ENCODE measurements around the gene PRKRIP1. TPM values are rescaled to one million over a fixed set of nuclear protein-coding genes. Genes with fewer than 3 reads are reported as not detected.

Gene PRKRIP1
- total RNA-seq, 4 donors from 2014 or later, result 16.1 to 36.6 (median 25.4) TPM

- H3K27me3 ChIP-seq, result no peaks in the 10 kb centered on the region
- no peak for DNase-seq
- H3K4me1 ChIP-seq, result no peaks in the 10 kb centered on the region
- H3K36me3 ChIP-seq, result no peaks in the 10 kb centered on the region
- intact Hi-C loops (cut with DNase I; ENCODE audit: low total_unique reads), result no loop called here
- H3K4me3 ChIP-seq, result no peak overlapping the region
- no peak for TF ChIP-seq POLR2A (IDR thresholded peaks at IDR 0.05)
- TF ChIP-seq CTCF (IDR thresholded peaks at IDR 0.05), result no peak
- no peaks in the 10 kb centered on the region for H3K9me3 ChIP-seq
- H3K27ac ChIP-seq, result no peak overlapping the region
These were observed 25.6 kb downstream of the PRKRIP1 start for GRCh38 chr7:102421706-102422240.

- intact Hi-C loops (cut with DNase I; ENCODE audit: low total_unique reads), result no loop called here
- DNase-seq, result no peak
- Histone ChIP-seq H3K36me3 (no peaks in the 10 kb centered on the region), H3K9me3 (no peaks in the 10 kb centered on the region), H3K27me3 (no peaks in the 10 kb centered on the region), H3K27ac (no peak overlapping the region), H3K4me3 (no peak overlapping the region), H3K4me1 (no peaks in the 10 kb centered on the region)
- TF ChIP-seq POLR2A (IDR thresholded peaks at IDR 0.05), result no peak
- TF ChIP-seq CTCF (IDR thresholded peaks at IDR 0.05), result no peak
These were observed 28.0 kb downstream of the PRKRIP1 start for GRCh38 chr7:102424129-102424551.

- Histone ChIP-seq H3K27me3 (no peaks in the 10 kb centered on the region), H3K4me3 (no peak overlapping the region), H3K4me1 (no peaks in the 10 kb centered on the region), H3K36me3 (no peaks in the 10 kb centered on the region), H3K9me3 (no peaks in the 10 kb centered on the region), H3K27ac (no peak overlapping the region)
- intact Hi-C loops (cut with DNase I; ENCODE audit: low total_unique reads), result no loop called here
- DNase-seq, result no peak
- TF ChIP-seq CTCF (IDR thresholded peaks at IDR 0.05) (no peak), POLR2A (IDR thresholded peaks at IDR 0.05) (no peak)
These were observed 28.6 kb downstream of the PRKRIP1 start for GRCh38 chr7:102424787-102425218.

- H3K4me1 ChIP-seq, result no peaks in the 10 kb centered on the region
- no peak for DNase-seq
- intact Hi-C loops (cut with DNase I; ENCODE audit: low total_unique reads), result no loop called here
- no peaks in the 10 kb centered on the region for H3K9me3 ChIP-seq
- no peak for TF ChIP-seq POLR2A (IDR thresholded peaks at IDR 0.05)
- TF ChIP-seq CTCF (IDR thresholded peaks at IDR 0.05), result no peak
- no peak overlapping the region for H3K4me3 ChIP-seq
- H3K36me3 ChIP-seq, result no peaks in the 10 kb centered on the region
- no peaks in the 10 kb centered on the region for H3K27me3 ChIP-seq
- no peak overlapping the region for H3K27ac ChIP-seq
These were observed 29.6 kb downstream of the PRKRIP1 start for GRCh38 chr7:102425639-102426267.

GRCh38 chr7:102426268-102427018 is 30.3 kb downstream of the PRKRIP1 start:
- no peaks in the 10 kb centered on the region for H3K9me3 ChIP-seq
- H3K27ac ChIP-seq, result no peak overlapping the region
- intact Hi-C loops (cut with DNase I; ENCODE audit: low total_unique reads), result no loop called here
- TF ChIP-seq POLR2A (IDR thresholded peaks at IDR 0.05) (no peak), CTCF (IDR thresholded peaks at IDR 0.05) (no peak)
- H3K4me1 ChIP-seq, result no peaks in the 10 kb centered on the region
- no peak overlapping the region for H3K4me3 ChIP-seq
- no peaks in the 10 kb centered on the region for H3K27me3 ChIP-seq
- no peak for DNase-seq
- no peaks in the 10 kb centered on the region for H3K36me3 ChIP-seq

Measured in uterus (tissue), 4 donors.